Esophagus mucosa (tissue), 1 donor: ENCODE results near the gene TMEM41A. TPM values are rescaled to one million over a fixed set of nuclear protein-coding genes. Genes with fewer than 3 reads are reported as not detected.

Source experiments
- ATAC-seq: fragments of 200-7000 bp; cut with Tn5 transposase; one replicate; pipeline ENCODE4 v1.9.1; 2020
- total RNA-seq: library from RNA; stranded (reverse); gene quantifications from one replicate; pipeline ENCODE4 v1.2.4, GENCODE V29; 2023
- donor health status: DM: yes; HTN: yes; CAD: no.

Gene TMEM41A
- total RNA-seq, result 23.2 TPM

DNA sequence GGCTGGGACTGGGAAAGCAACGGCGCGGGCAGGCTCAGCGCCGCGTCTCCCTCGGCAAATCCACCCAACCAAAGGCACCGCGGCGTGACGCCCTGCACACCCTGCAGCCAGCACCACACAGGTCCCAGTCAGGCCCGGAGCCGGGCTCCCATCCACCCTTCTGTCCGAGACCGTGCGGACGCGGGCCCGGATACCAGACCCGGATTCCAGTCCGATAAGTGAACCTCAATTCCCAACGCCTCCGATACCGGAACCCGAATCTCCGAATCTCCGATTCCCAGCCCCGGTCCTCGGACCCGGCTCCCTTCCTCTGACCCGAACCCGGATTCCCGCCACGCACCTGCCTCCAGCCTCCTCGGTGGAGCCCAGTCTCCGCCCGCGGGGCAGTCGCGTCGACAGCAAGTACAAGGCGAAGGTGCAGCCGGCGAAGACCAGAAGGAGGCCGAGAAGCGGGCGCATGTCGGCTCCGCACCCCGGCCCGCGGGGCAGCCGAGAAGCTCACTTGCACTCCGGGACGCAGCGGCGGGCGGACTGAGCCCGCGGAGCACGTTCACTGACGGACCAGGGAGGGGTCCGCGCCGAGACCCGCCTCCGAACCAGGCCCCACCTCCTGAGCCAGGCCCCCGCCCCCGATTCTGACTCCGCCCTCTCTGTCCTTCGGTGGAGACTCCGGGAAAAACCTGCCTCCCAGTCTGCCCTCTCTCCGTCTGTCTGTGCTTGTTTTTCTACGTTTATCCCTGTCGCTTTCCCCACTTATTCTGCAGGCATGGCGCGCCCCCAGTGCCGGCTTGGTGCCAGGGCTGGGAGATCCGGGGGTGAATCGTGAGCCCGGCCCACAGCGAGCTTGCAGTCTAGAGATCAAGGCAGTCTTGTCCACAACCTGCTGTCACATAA is at the start of gene TMEM41A:
Gene TMEM41A, minus strand, starts transcription at position 533 of the 894 bp plus-strand sequence. Its CDS starts 74 bp downstream, at position 459.
- ATAC-seq, result peak; percentile 97

DNA sequence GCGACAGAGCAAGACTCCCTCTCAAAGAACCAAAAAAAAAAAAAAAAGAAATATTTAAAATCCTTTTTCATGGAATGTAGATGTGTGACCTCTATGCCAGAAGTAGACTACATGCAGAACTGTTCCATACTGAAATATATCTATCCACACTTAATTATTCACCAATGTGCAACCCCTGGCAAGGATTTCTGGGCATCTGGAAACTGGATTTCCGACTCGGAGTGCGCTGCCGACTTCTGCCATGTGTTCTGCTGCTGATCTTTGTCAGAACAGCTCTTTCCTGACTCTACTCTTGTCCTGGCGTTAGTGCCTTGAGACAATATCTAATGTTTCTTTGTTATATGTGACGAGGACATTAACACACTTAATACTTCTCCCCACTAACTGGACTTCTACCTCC is 41.9 kb upstream of the TMEM41A start:
- no peak for ATAC-seq

DNA sequence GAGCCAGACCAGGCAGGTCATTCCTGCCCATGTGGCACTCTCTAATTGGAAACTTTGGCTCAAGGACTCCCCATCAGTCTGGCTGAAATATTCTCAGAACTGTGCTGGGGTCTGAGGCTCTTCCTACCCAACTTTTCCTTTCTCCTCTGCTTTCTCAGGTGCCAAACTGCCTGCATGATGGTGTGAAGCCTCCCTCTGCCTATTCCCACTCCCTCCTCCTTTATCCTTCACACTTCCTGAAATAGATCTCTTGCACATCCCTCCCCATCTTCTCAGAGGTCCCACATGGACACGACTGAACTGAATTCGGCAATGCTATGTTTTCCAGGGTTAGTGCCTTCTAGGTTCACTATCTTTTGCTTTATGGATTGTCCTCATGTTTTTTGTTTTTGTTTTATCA is 41.1 kb upstream of the TMEM41A start:
- ATAC-seq, result no peak

DNA sequence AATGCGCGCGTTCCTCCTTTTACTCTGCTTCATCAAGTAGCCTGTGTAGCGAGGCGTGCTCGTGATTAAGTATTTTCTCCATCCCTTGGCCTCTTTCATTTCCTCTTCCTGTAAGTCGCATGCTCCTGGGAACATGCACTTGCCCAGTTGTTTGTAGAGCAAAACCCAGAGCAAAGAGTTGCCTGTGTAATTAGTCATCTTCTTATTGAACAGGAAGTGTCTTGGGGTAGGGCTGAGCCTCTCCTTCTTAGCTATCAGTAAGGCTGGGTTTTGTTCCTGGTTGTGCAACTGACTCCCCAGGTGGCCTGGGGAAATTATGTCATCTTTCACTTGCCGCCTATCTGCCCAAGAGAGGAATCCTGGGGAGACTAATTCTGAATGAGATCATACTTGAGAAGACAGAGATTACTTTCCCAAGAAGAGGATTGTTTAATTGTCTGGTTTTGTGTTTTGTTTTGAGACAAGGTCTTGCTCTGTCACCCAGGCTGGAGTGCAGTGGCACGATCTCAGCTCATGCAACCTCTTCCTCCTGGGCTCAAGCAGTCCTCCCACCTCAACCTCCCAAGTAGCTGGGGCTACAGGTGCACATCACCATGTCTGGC is 38.6 kb upstream of the TMEM41A start:
- peak; percentile 100 for ATAC-seq

DNA sequence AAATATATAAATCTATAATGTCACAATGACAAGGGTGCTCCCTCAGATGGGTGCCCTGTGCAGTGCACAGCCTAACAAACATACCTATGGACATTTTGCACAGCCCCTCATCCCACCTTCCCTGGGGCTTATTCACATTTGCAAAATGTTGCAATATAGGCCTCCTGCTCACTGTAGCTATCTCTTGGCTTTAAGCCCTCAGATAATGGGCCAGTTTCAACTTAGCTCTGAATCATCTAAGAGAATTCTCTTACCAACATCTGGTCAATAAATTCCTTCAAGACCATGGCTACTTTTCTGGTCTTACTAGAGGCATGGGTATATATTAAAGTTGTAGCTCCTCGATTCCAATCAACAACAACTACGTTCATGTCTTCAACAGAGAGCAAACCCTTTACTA is 35.7 kb upstream of the TMEM41A start:
- no peak for ATAC-seq

DNA sequence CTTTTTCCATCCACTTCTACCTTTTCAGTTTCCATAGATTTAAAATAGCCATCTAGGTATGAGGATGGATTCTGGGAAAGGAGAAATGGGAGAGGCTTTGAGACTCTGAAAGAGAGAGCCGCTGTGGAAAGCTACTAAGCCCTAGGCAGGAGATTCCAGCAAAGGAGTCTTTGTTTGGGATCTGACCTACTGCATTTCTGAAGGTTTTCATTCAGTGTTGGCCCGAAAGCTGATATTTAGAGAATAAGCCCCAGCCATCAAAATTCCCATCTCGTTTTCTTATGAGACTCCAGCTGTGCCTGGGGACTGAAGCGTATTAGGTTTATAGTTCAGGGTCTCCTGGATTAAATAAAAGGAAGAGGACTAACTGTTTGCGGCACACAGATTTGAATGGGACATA is 34.1 kb upstream of the TMEM41A start:
- ATAC-seq, result no peak

DNA sequence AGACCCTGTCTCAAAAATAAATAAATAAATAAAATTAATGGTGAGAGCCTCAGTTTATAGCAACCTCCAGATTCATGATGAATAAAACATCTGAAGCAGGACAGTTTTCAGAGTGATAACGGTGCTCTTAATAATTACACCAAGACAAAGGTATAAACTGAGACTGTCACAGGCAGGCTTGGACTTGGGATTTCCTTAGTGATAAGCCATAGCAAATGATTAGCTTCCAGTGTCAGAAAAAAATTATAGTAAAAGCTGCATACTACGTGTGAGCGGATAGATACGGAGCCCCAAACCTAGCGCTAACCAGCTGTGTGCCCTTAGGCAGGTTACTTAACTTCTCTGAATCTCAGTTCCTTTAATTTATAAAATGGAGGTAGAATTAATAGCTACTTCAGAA is 32.0 kb upstream of the TMEM41A start:
- ATAC-seq, result no peak

DNA sequence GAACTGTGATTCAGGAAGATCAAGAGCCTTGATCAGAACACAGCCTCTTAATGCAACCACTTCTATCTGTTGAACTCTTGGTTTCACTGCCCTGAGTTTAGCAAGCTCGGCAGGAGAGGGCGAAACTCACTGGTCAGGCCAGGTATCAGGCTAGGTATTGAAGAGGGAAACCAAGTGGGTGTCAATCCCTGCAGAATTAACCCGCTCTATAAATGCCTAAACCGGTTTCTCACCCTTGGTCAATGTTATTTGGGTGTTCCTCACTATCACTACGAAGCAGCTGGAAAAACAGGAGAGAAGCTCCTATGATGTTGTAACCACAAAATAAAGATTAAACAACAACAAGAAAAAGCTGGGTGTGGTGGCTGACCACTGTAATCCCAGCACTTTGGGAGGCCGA is 29.7 kb upstream of the TMEM41A start:
- peak; percentile 93 for ATAC-seq

DNA sequence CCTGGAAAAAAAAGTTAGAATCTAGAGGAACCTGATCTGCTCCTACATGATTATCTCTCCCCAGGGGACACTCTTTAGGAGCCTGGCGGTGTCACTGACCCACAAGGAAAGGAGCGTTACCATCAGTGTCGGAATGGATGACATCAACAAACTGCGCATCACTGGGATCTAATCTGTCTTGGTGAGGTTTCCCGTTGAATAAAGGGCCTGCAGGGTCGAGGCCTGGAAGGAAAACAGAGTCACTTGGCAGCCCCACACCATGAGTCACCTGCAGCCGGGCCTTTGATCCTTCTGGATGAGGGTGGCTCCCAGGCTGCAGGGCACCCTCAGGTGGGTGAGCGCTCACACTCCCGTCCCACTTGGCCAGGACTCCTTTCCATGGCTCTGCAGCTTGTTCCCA is 28.5 kb upstream of the TMEM41A start:
- ATAC-seq, result peak; percentile 59

DNA sequence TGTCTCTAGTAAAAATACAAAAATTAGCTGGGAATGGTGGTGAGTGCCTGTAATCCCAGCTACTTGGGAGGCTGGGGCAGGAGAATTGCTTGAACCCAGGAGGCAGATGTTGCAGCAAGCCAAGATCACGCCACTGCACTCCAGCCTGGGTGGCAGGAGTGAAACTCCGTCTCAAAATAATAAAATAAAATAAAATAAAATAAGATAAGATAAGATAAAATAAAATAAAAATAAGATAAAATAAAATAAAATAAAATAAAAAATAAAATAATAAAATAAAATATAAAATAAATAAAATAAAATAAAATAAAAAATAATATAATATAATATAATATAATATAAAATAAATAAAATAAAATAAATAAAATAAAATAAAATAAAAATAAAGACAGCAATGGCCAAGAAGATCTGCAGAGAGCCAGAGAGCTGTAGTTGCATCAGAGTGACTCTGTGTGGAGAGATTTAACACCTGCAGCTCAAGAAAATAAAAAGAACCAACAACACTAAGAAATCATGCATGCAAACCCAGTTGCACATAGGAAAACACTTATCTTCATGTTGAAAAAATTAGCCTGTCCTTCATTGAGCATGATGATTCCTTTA is 27.6 kb upstream of the TMEM41A start:
- no peak for ATAC-seq

DNA sequence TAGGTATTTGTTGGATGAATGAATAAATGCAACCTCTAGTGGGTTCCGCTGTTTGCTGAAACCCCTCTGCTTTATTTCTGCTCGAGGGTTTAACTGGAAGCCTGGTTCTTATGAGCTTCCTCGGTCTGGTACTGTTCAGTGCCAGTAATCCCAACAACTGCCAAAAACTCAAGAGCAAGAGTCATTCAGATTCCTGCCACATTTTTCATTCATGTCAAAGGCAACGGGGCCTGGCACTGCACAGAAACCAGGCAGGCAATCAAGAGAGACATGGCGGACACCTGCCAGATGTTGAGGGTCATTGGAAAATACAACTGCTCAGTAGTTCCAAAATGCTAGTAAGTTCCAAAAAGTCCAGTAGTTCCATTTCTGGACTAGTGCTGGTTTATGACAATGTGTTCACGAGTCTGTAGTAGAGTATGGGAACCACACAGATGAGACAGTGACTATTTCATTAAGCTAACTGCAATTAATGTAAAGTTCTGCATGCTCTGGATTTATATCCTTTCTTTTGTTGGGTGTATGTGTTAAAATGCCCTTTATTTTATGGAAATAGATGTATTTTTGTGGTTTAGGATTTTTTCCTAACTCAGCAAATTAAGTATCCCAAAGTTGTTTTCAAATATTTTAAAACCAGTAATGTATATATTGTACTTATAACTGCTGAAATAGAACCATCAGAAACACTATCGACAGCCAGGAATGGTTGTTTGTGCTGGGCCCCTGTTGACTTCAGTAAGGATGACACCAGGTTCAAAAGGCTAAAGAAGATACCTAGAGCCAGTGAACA is 22.7 kb upstream of the TMEM41A start:
- ATAC-seq, result no peak

DNA sequence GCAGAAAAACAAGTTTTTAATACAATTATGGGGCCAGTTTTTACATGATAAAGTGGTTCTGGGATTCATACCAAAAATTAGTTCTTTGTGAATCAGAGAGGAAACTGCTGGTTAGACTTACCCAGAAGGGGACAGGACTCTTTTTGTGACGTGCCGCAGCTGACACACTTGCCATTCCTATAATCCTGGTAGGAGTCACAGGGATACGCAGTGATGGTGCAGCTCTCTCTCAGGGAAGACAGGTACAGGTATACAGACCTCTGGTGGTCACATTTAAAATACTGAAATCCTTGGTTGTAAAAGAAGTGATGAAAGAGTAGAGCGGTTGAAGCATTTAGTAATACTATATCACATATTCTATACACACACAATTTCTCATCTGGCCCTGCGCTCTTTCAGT is 20.2 kb upstream of the TMEM41A start:
- ATAC-seq, result peak; percentile 78

DNA sequence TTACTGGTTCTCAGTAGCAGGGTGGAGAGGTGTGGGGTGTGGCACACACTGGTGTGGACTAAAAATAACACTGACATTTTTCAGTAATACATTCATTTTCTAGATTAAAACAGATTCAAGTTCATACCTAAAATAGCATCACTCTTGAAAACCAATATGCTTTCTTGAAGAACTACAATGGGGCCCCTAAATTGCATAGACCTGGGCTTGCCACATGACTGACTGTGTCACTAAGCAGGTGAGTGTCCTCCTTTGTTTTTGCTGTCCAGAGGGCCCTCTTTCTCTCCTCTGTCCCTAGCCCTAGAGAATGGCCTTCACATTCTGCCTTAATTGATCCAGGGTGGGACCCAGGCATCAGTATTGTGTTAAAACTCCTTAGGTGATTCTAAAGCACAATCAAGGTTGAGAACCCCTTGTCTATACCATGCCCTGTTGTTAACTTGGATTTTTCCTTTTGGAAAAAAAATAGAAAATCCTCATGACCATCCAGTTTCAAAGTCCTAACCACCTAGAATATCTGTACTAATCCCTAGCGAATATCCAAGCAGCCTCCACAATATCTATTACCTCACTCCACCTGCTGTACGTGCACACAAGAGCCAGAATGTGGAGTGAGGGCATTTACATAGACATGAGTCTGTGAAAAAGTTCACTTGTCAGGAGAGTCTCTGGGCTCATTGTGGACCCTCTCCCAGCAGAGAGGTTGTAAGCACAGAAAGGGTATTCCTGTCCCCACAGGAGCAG is 18.7 kb upstream of the TMEM41A start:
- no peak for ATAC-seq

DNA sequence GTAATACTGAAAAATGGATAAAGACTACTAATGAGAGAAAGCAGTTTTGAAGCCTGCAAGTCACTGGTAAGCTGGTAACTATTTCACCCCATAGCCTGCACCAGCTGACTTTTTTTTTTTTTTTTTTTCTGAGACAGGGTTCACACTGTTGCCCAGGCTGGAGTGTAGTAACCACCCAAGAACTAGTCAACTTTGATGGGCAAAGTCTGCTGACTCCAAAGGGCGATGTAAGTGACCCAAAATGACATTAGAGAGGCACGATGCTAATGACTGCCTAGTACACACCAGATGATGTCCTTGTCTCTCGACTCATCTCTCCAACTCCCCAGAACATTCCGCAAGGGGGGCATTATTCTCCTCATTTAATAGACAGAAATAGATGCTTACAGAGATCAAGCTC is 12.9 kb upstream of the TMEM41A start:
- ATAC-seq, result no peak

DNA sequence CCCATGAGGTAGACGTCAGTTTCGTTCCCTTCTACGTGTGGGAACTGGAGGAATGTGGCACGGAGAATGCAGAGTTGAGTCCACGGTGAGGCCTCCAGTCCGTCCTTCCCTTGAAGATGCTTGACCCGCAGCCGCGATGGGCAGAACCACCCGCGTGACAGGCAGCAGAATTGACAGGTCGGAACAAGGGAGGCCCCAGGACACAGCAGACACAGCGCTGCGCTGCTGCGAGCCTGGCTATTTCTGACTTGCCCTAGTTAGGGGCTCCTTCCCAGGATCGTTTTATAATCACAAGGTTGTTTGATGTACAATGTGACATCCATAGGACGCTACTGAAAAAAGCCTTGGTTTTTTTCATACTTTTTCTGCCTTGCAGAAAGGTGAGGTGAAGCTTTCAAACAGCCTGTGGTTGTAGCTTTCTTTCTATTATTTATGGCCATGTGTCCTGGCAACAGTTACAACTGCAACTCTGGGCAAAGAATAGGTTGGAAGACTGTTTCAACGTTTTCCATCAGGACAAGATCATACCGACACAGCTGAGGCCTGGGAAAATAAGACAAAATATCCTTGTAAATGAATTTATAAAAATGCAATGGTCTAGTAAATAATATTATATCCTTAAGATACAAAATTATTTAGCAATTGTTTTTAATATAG is 9.6 kb upstream of the TMEM41A start:
- no peak for ATAC-seq

DNA sequence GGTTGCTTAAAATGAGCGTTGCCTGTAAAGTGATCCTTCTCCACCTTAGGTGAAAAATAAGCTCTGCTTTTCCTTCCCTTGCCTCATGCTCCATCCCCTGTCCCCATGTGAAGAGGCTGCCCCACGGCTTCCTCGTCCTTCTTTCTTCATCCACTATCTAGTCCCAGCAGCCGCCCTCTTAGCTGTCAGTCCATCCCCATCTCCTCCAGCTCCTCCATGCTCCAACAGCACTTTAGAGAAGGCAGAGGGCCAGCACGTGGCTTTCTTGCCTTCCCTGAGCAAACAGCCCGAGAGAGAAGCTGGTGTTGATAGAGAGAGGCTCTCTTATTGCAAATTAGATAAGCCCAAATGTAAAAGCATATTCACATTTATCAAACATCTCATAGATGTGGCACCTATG is 9.0 kb upstream of the TMEM41A start:
- ATAC-seq, result no peak

DNA sequence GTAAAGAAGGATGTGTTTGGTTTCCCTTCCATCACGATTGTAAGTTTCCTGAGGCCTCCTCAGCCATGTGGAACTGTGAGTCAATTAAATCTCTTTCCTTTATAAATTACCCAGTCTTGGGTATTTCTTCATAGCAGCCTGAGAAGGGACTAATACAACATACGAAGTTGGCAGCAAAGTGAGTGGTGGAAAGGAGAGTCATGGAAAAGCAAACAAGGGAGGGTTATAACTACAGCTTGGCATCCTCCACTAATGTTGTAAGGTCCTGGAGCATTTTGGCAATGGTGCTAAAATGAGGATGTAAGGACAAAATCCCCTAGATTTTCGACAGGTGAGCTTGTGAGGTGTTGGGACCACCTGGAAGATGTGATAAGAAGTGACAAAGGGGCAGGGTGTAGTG is 5.8 kb upstream of the TMEM41A start:
- ATAC-seq, result peak; percentile 77

DNA sequence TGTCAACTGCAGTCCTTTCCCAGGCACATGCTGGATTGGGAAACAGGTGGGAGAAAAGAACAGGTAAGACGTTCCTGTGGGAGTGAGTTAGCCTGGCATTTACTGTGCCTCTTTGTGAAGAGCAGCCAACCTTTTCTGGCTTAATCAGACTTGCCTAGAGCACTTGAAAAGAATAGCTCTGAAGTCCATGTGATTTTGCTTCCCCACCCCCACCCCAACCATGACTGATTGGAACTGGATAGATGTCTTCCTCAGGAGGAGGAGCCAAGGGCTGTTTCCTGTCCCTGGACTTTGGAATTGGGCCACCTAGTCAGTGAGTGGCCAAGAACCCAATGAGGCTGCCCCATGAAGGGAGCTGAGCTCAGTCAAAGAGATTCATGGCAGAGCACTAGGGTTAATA is 4.7 kb upstream of the TMEM41A start:
- peak; percentile 44 for ATAC-seq

DNA sequence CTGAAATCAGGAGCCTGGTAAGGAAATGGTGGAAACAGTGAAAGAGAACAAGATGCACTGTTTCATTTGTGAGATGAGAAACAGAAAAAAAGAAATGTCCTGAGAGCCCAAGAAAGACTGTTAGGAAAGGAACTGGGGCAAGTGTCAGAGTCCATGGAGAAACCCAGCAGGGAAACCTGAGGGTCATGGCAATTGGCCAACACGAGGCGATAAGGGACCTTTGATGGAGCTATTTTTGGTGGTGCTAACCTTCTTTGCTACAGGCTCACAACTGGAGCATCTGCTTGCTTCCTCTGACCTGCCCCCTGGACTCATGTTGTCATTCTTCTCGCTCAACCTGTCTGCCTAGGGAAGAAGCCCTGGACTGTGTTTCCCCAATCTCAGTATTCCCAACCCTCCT is 4.2 kb upstream of the TMEM41A start:
- no peak for ATAC-seq

DNA sequence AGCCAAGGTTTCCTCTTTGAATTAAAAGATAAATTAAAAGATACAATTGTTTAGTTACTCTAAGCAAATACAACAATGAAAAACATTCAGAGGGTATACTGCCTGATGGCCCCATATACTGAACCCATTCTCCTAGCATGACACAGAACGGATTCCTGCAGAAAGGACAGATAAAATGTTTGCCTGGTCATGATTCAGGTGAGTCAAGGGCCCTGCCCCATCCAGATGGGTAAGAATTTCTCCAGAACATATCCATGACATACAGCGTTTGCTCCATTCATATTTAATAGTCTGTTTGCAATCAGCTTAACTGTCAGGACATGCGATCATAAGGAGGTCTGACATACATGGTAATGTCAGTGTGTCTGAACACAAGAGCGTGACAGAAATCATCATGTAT is 8.6 kb downstream of the TMEM41A start:
- peak; percentile 18 for ATAC-seq

DNA sequence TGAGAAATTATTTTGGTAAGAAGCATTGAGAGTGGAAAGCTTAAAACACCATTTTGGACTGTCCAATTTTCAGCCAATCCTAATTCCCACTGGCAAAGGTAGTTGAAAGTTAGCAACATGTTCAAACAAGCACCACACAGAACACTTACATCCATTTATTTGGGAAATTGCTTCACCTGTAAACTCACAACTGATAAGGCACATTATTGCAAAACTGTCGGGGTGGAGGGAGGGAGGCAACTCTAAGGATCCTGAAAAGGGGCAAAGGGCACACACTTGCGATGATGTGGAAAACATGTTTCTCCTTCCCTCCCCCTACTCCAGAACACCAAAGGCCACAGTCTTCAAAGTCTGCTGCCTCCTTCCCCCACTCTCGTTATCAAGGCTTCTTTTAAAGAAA is 9.4 kb downstream of the TMEM41A start:
- ATAC-seq, result no peak

DNA sequence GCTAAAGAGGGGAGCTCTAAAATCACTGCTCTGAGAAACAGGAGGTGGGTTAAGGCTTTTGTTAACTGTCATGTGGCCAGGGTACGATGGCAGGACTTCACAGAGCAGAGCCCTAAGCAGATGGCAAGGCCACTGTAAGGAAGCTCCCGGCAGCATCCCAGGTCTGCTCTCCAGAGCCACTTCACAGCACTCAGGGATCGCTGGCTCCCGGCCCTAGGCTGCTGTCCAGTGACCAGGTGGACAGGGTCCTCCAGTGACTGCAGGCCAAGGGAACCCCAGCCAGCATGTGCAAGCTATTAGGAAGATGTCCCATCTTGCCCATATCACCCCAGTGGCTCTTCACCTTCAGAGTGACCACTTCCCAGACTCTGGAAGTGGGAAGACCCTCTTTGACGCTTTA is 10.4 kb downstream of the TMEM41A start:
- ATAC-seq, result no peak
